CD4-positive, alpha-beta memory T cell (primary cell): ENCODE data around the gene PRORP. TPM values are rescaled to one million over a fixed set of nuclear protein-coding genes. Genes with fewer than 3 reads are reported as not detected.

Source experiments
- CTCF ChIA-PET: fragments of 350-600 bp; sonication (Branson Sonifier 250); formaldehyde crosslinking; loops from one replicate; lab custom pipeline; 2021; ENCODE audit warnings: inconsistent platforms; ENCODE audit not compliant: partially characterized antibody; lab: Charles Lee
- POLR2A ChIA-PET: fragments of 350-600 bp; sonication (Branson Sonifier 250); formaldehyde crosslinking; loops from one replicate; lab custom pipeline; 2021; ENCODE audit not compliant: partially characterized antibody; lab: Charles Lee
- DNase-seq, 5 donors: peaks; one replicate each; pipeline versions ENCODE4 v3.0.0 to v3.0.0-alpha.2; 2020 to 2022; ENCODE audit warnings: mixed read lengths in 1 of 5
- H3K27ac ChIP-seq: one replicate; pipeline ENCODE4 v1.7.0; 2013; ENCODE audit warnings: low read depth, low read length
- H3K27me3 ChIP-seq: 2 replicates; pipeline ENCODE4 v1.7.0; 2013; ENCODE audit warnings: mild to moderate bottlenecking, low read length, moderate library complexity; ENCODE audit not compliant: insufficient read depth
- H3K36me3 ChIP-seq: 2 replicates; pipeline ENCODE4 v1.7.0; 2013; ENCODE audit warnings: mild to moderate bottlenecking, low read length, moderate library complexity; ENCODE audit not compliant: insufficient read depth
- H3K4me1 ChIP-seq: 2 replicates; pipeline ENCODE4 v1.7.0; 2013; ENCODE audit warnings: mild to moderate bottlenecking, low read length, moderate library complexity; ENCODE audit not compliant: insufficient read depth
- H3K4me3 ChIP-seq, 2 donors: one replicate each; pipeline ENCODE4 v1.7.0; 2013; ENCODE audit warnings: low read length in 2 of 2, mild to moderate bottlenecking in 1 of 2
- H3K9me3 ChIP-seq, 2 donors: one replicate each; pipeline ENCODE4 v1.7.0; 2013; ENCODE audit warnings: low read length in 2 of 2, control low read depth in 1 of 2; ENCODE audit not compliant: control insufficient read depth in 1 of 2
- H3K27ac Mint-ChIP-seq, 7 donors: one replicate each; pipeline ENCODE4 v1.8.0; 2020 to 2021; ENCODE audit warnings: mixed read lengths in 7 of 7, mild to moderate bottlenecking in 6 of 7, inconsistent platforms in 3 of 7, moderate library complexity in 3 of 7
- H3K27me3 Mint-ChIP-seq, 2 donors: one replicate each; pipeline ENCODE4 v1.8.0; 2020 to 2021; ENCODE audit warnings: mixed read lengths in 2 of 2
- H3K36me3 Mint-ChIP-seq, 2 donors: one replicate each; pipeline ENCODE4 v1.8.0; 2020 to 2021; ENCODE audit warnings: mixed read lengths in 2 of 2, inconsistent platforms in 1 of 2, mild to moderate bottlenecking in 1 of 2
- H3K4me1 Mint-ChIP-seq, 4 donors: one replicate each; pipeline ENCODE4 v1.8.0; 2020 to 2021; ENCODE audit warnings: mixed read lengths in 4 of 4, mild to moderate bottlenecking in 1 of 4
- H3K4me3 Mint-ChIP-seq, 8 donors: one replicate each; pipeline ENCODE4 v1.8.0; 2020 to 2021; ENCODE audit warnings: mixed read lengths in 8 of 8, mild to moderate bottlenecking in 7 of 8, moderate library complexity in 6 of 8, inconsistent platforms in 3 of 8
- H3K9me3 Mint-ChIP-seq, 8 donors: one replicate each; pipeline ENCODE4 v1.8.0; 2020 to 2021; ENCODE audit warnings: mixed read lengths in 8 of 8, mild to moderate bottlenecking in 5 of 8, inconsistent platforms in 3 of 8, moderate library complexity in 1 of 8
- intact Hi-C: fragments of 100-400 bp; cut with micrococcal nuclease; formaldehyde crosslinking; loops from one replicate; pipeline ENCODE4 v1.15.1; 2023
- polyA plus RNA-seq, 2 donors: library from polyadenylated mRNA; unstranded; fragments of 300-500 nt; fragmentation: Illumina TruSeq; gene quantifications; one replicate each; pipeline ENCODE4 v1.2.3, GENCODE V29; 2021
- total RNA-seq, 2 experiments: library from RNA; stranded (reverse); gene quantifications; one replicate each; pipeline ENCODE4 v1.2.3, GENCODE V29; 2021

PRORP gene
- total and polyA plus RNA-seq, 4 experiments from 2014 or later = 38.9 to 121 (median 61.8) TPM

- no peak for DNase-seq
- intact Hi-C loops = loop anchor here (5.0 kb wide), 1 partner anchor 42 kb away; no protein-coding TSS in a partner anchor
- Histone ChIP-seq H3K36me3 (peaks cover 9% of the 10 kb centered on the region), H3K27me3 (no peaks in the 10 kb centered on the region), H3K4me1 (peaks cover 51% of the 10 kb centered on the region), H3K27ac (no peak overlapping the region), H3K9me3 (no peaks in the 10 kb centered on the region), H3K4me3 (no peak overlapping the region)
- H3K4me1 Mint-ChIP-seq = peaks cover 42 to 68% (median 53%) of the 10 kb centered on the region in 4 donors
- POLR2A ChIA-PET = interaction anchor here (0.5 to 0.7 kb wide), 2 partner anchors 15 to 45 kb away, joined by 3 to 6 read pairs; no protein-coding TSS in a partner anchor
- peaks cover 34 to 38% of the 10 kb centered on the region in 2 donors for H3K36me3 Mint-ChIP-seq
- H3K27me3 Mint-ChIP-seq = no peaks in the 10 kb centered on the region
- H3K27ac Mint-ChIP-seq = peak overlapping the region in 6 of 7 donors; percentile 52 to 88 (median 72)
- CTCF ChIA-PET = no interaction called here
- peak overlapping the region in 5 of 8 donors; percentile 3 to 71 (median 45) for H3K4me3 Mint-ChIP-seq
- H3K9me3 Mint-ChIP-seq = no peaks in the 10 kb centered on the region
Observed at GRCh38 chr14:35159742-35160409, 37.5 kb downstream of the PRORP start.

- Histone ChIP-seq H3K4me1 (peaks cover 39% of the 10 kb centered on the region), H3K9me3 (no peaks in the 10 kb centered on the region), H3K4me3 (no peak overlapping the region), H3K36me3 (peaks cover 9% of the 10 kb centered on the region), H3K27me3 (no peaks in the 10 kb centered on the region), H3K27ac (no peak overlapping the region)
- H3K4me3 Mint-ChIP-seq = peak overlapping the region in 5 of 8 donors; percentile 10 to 79 (median 36)
- POLR2A ChIA-PET = no interaction called here
- peaks cover 33 to 56% (median 49%) of the 10 kb centered on the region in 4 donors for H3K4me1 Mint-ChIP-seq
- no peaks in the 10 kb centered on the region for H3K27me3 Mint-ChIP-seq
- intact Hi-C loops = loop anchor here (5.0 kb wide), 1 partner anchor 41 kb away; no protein-coding TSS in a partner anchor
- peak overlapping the region; percentile 24 to 84 (median 66) for H3K27ac Mint-ChIP-seq
- no peaks in the 10 kb centered on the region for H3K9me3 Mint-ChIP-seq
- DNase-seq = peak; percentile 18 to 72 (median 34)
- H3K36me3 Mint-ChIP-seq = peaks cover 42 to 43% of the 10 kb centered on the region in 2 donors
- CTCF ChIA-PET = interaction anchor here (0.6 kb wide), 1 partner anchor 625 kb away, joined by 3 read pairs; no protein-coding TSS in a partner anchor
Observed at GRCh38 chr14:35161231-35161630, 38.9 kb downstream of the PRORP start.

GRCh38 chr14:35163384-35163783 is 41.0 kb downstream of the PRORP start:
- Mint-ChIP-seq H3K27me3 (no peaks in the 10 kb centered on the region), H3K27ac (peak overlapping the region in 2 of 7 donors; percentile 43 to 57), H3K9me3 (no peaks in the 10 kb centered on the region), H3K36me3 (peaks cover 53 to 54% of the 10 kb centered on the region in 2 donors), H3K4me3 (no peak overlapping the region), H3K4me1 (peaks cover 25 to 45% (median 39%) of the 10 kb centered on the region in 4 donors)
- Histone ChIP-seq H3K9me3 (no peaks in the 10 kb centered on the region), H3K27me3 (no peaks in the 10 kb centered on the region), H3K36me3 (peaks cover 9% of the 10 kb centered on the region), H3K4me1 (peaks cover 34% of the 10 kb centered on the region), H3K27ac (no peak overlapping the region), H3K4me3 (no peak overlapping the region)
- CTCF ChIA-PET = no interaction called here
- POLR2A ChIA-PET = no interaction called here
- intact Hi-C loops = loop anchor here (5.0 kb wide), 1 partner anchor 39 kb away; no protein-coding TSS in a partner anchor
- no peak for DNase-seq

- H3K4me1 ChIP-seq = peaks cover 28% of the 10 kb centered on the region
- no peak overlapping the region for H3K4me3 ChIP-seq
- peaks cover 50 to 51% of the 10 kb centered on the region in 2 donors for H3K36me3 Mint-ChIP-seq
- H3K4me3 Mint-ChIP-seq = no peak overlapping the region
- H3K27me3 ChIP-seq = no peaks in the 10 kb centered on the region
- peak overlapping the region in 2 of 7 donors; percentile 27 to 56 for H3K27ac Mint-ChIP-seq
- H3K4me1 Mint-ChIP-seq = peaks cover 22 to 38% (median 32%) of the 10 kb centered on the region in 4 donors
- intact Hi-C loops = loop anchor here (5.0 kb wide), 1 partner anchor 37 kb away; no protein-coding TSS in a partner anchor
- ChIA-PET CTCF (interaction anchor here (1.1 kb wide), 1 partner anchor 10 kb away, joined by 3 read pairs; no protein-coding TSS in a partner anchor), POLR2A (no interaction called here)
- DNase-seq = no peak
- no peaks in the 10 kb centered on the region for H3K36me3 ChIP-seq
- no peak overlapping the region for H3K27ac ChIP-seq
- no peaks in the 10 kb centered on the region for H3K27me3 Mint-ChIP-seq
- H3K9me3 ChIP-seq = no peaks in the 10 kb centered on the region
- H3K9me3 Mint-ChIP-seq = peaks cover 0 to 4% (median 0%) of the 10 kb centered on the region in 8 donors
Observed at GRCh38 chr14:35164849-35165248, 42.5 kb downstream of the PRORP start.

- Mint-ChIP-seq H3K36me3 (peaks cover 51 to 55% of the 10 kb centered on the region in 2 donors), H3K4me3 (no peak overlapping the region), H3K27me3 (no peaks in the 10 kb centered on the region), H3K4me1 (peaks cover 10 to 20% (median 19%) of the 10 kb centered on the region in 4 donors), H3K9me3 (peaks cover 0 to 4% (median 0%) of the 10 kb centered on the region in 8 donors), H3K27ac (peak overlapping the region in 2 of 7 donors; percentile 6 to 74)
- no peak for DNase-seq
- ChIA-PET POLR2A (no interaction called here), CTCF (interaction anchor here (1.2 kb wide), 1 partner anchor 254 kb away, joined by 3 read pairs; no protein-coding TSS in a partner anchor)
- no peak overlapping the region for H3K27ac ChIP-seq
- H3K4me1 ChIP-seq = peaks cover 2% of the 10 kb centered on the region
- H3K9me3 ChIP-seq = no peaks in the 10 kb centered on the region
- no peaks in the 10 kb centered on the region for H3K36me3 ChIP-seq
- no peak overlapping the region for H3K4me3 ChIP-seq
- intact Hi-C loops = no loop called here
- H3K27me3 ChIP-seq = no peaks in the 10 kb centered on the region
Observed at GRCh38 chr14:35167496-35167895, 45.1 kb downstream of the PRORP start.

Other genes starting within 250 kb of the PRORP start
- gene BAZ1A, start 247.2 kb upstream of the PRORP start, total RNA-seq = 10 to 100 TPM; 54.1 to 56.4 TPM
- gene BAZ1A, start 247.2 kb upstream of the PRORP start, polyA plus RNA-seq = 10 to 100 TPM in 1 of 2 donors, 1 to 10 TPM in 1; 5.6 to 16.4 TPM
- gene SRP54, start 139.6 kb upstream of the PRORP start, total RNA-seq = 10 to 100 TPM; 59.8 to 62.7 TPM
- 10 to 100 TPM; 31.6 to 49.2 TPM for gene SRP54, start 139.6 kb upstream of the PRORP start, polyA plus RNA-seq
- gene FAM177A1, start 76.3 kb upstream of the PRORP start, total RNA-seq = 10 to 100 TPM; 35.2 to 41.5 TPM
- gene FAM177A1, start 76.3 kb upstream of the PRORP start, polyA plus RNA-seq = 10 to 100 TPM; 46.8 to 60.0 TPM
- 10 to 100 TPM; 36.1 to 41.0 TPM for gene PPP2R3C, start 562 bp upstream of the PRORP start, total RNA-seq
- 10 to 100 TPM; 58.0 to 70.9 TPM for gene PPP2R3C, start 562 bp upstream of the PRORP start, polyA plus RNA-seq
- gene PSMA6, start 169.8 kb downstream of the PRORP start, total RNA-seq = 10 to 100 TPM; 84.6 to 86.2 TPM
- 100 to 1,000 TPM; 329 to 413 TPM for gene PSMA6, start 169.8 kb downstream of the PRORP start, polyA plus RNA-seq